K562 (cell line): ENCODE results near the gene TMEM128. TPM values are rescaled to one million over a fixed set of nuclear protein-coding genes. Genes with fewer than 3 reads are reported as not detected.

Source experiments
- ATAC-seq: fragments of 200-7000 bp; cut with Tn5 transposase; 3 replicates; pipeline ENCODE4 v1.9.1; 2020; ENCODE audit warnings: moderate library complexity
- BruUV-seq: library from RNA; stranded (reverse); fragments of 400-500 nt; replicated peaks from 2 replicates; lab custom pipeline; 2021; lab: Mats Ljungman, UMichigan
- CTCF ChIA-PET: fragments of 300-600 bp; formaldehyde crosslinking; extraction: SDS; loops from one replicate; lab custom pipeline; 2021; ENCODE audit warnings: low intra/inter-chr PET ratio; lab: Yijun Ruan, JAX
- POLR2A ChIA-PET: fragments of 300-600, 350-650 bp; sonication (Branson Sonifier 250); formaldehyde crosslinking; extraction: SDS; loops from one replicate; lab custom pipeline; 2021; ENCODE audit warnings: antibody characterized with exemption, inconsistent platforms; lab: Yijun Ruan, JAX
- DNase-seq, 4 experiments: peaks; one replicate each; pipeline versions ENCODE4 v3.0.0 to v3.0.0-alpha.2; 2011 to 2018; ENCODE audit warnings: low spot score in 3 of 4, mixed read lengths in 3 of 4; ENCODE audit errors: extremely low read depth in 1 of 4
- FAIRE-seq: peaks from 2 replicates; lab custom pipeline; 2011; peaks lifted over from hg19 to GRCh38; lab: Jason Lieb, UNC
- H2AFZ ChIP-seq: 2 replicates; pipeline ENCODE4 v1.6.0; 2011; ENCODE audit warnings: low read depth, low read length, control low read depth, inconsistent platforms
- H3K27ac ChIP-seq: fragments of 200-600 bp; 3 replicates; pipeline ENCODE4 v1.8.0; 2011; ENCODE audit warnings: low read depth, mild to moderate bottlenecking, control low read depth, inconsistent platforms, low read length, moderate library complexity, mixed read lengths; ENCODE audit errors: extremely low read depth
- H3K27me3 ChIP-seq, 2 experiments: fragments of 300-600 bp in 1 of 2; 2 replicates in 1 of 2; 3 replicates in 1 of 2; pipeline versions ENCODE4 v1.6.0 to v1.8.0; 2011; ENCODE audit warnings: inconsistent platforms in 2 of 2, low read length in 2 of 2, mild to moderate bottlenecking in 1 of 2, mixed read lengths in 1 of 2, moderate library complexity in 1 of 2; ENCODE audit not compliant: control insufficient read depth in 2 of 2, insufficient read depth in 2 of 2
- H3K36me3 ChIP-seq: fragments of 300-600 bp; 3 replicates; pipeline ENCODE4 v1.8.0; 2011; ENCODE audit warnings: mild to moderate bottlenecking, low read length, inconsistent platforms; ENCODE audit not compliant: control insufficient read depth, insufficient read depth
- H3K4me1 ChIP-seq, 2 experiments: fragments of 200-600 bp in 1 of 2; replicated peaks in 1 of 2; 2 replicates in 1 of 2; 3 replicates in 1 of 2; pipeline versions ENCODE4 v1.5.1 to v1.8.0; 2011; ENCODE audit warnings: inconsistent platforms in 2 of 2, low read length in 2 of 2, mild to moderate bottlenecking in 1 of 2, mixed read lengths in 1 of 2, moderate library complexity in 1 of 2; ENCODE audit not compliant: control insufficient read depth in 2 of 2, insufficient read depth in 2 of 2
- H3K4me2 ChIP-seq: 2 replicates; pipeline ENCODE4 v1.6.1; 2011; ENCODE audit warnings: low read length, control low read depth, inconsistent platforms, mixed read lengths; ENCODE audit not compliant: insufficient read depth
- H3K4me3 ChIP-seq: fragments of 200-600 bp; sonication (generic), shearing (Covaris generic); 2 replicates; pipeline ENCODE4 v1.5.1; 2016; ENCODE audit warnings: control low read depth, inconsistent platforms
- H3K79me2 ChIP-seq: fragments of 200-600 bp; 3 replicates; pipeline ENCODE4 v1.8.0; 2011; ENCODE audit warnings: low read length, inconsistent platforms; ENCODE audit not compliant: control insufficient read depth, insufficient read depth
- H3K9ac ChIP-seq, 2 experiments: 2 replicates each; pipeline versions ENCODE4 v1.6.0 to v1.6.1; 2011; ENCODE audit warnings: low read depth in 2 of 2, low read length in 2 of 2, control low read depth in 1 of 2, inconsistent platforms in 1 of 2, mild to moderate bottlenecking in 1 of 2, mixed read lengths in 1 of 2; ENCODE audit not compliant: insufficient read depth in 1 of 2
- H3K9me1 ChIP-seq: one replicate; pipeline ENCODE4 v1.6.0; 2011; ENCODE audit warnings: inconsistent platforms, mild to moderate bottlenecking, low read length, moderate library complexity; ENCODE audit not compliant: control insufficient read depth, insufficient read depth
- H3K9me3 ChIP-seq: replicated peaks from 2 replicates; pipeline ENCODE4 v1.5.1; 2011; ENCODE audit warnings: low read depth, low read length, inconsistent platforms; ENCODE audit not compliant: control insufficient read depth, insufficient read depth
- H4K20me1 ChIP-seq: replicated peaks from 2 replicates; pipeline ENCODE4 v1.6.1; 2011; ENCODE audit warnings: low read length, inconsistent platforms, mixed read lengths; ENCODE audit not compliant: control insufficient read depth, insufficient read depth
- ATF2 ChIP-seq: sonication (generic); formaldehyde crosslinking; IDR thresholded peaks from 2 replicates; pipeline ENCODE4 v1.8.1; 2022; ENCODE audit warnings: missing genetic modification reagents
- CBX2 ChIP-seq: fragments of 200-600 bp; sonication (generic); IDR thresholded peaks from one replicate; pipeline ENCODE4 v1.6.1; 2012; ENCODE audit warnings: mild to moderate bottlenecking, low read length, inconsistent platforms; ENCODE audit not compliant: insufficient read depth, poor library complexity, severe bottlenecking
- HES1 ChIP-seq: fragments of 450-650 bp; IDR thresholded peaks from 2 replicates; pipeline ENCODE4 v1.6.1; 2016; ENCODE audit warnings: low read depth, mild to moderate bottlenecking, moderate library complexity
- NR4A1 ChIP-seq, 2 experiments: fragments of 250-450 bp in 1 of 2; fragments of 450-650 bp in 1 of 2; sonication (Bioruptor Pico) in 1 of 2; IDR thresholded peaks; 2 replicates each; pipeline versions ENCODE4 v1.4.0 to v1.6.1; 2016 to 2020; ENCODE audit warnings: mild to moderate bottlenecking in 2 of 2, missing compliant biosample characterization in 1 of 2, missing genetic modification characterization in 1 of 2, moderate library complexity in 1 of 2
- PCBP2 ChIP-seq: fragments of 200-400 bp; formaldehyde crosslinking; IDR thresholded peaks from 2 replicates; pipeline ENCODE4 v1.6.1; 2018; ENCODE audit warnings: low read length, low read depth, mild to moderate bottlenecking, moderate library complexity; ENCODE audit not compliant: poor library complexity, severe bottlenecking
- PREB ChIP-seq: sonication (generic); formaldehyde crosslinking; IDR thresholded peaks from 2 replicates; pipeline ENCODE4 v1.8.1; 2023; ENCODE audit warnings: mild to moderate bottlenecking, missing genetic modification reagents
- TCFL5 ChIP-seq: fragments of 250-450 bp; sonication (Bioruptor Pico); conservative IDR thresholded peaks from 2 replicates; pipeline ENCODE4 v1.6.1; 2021; ENCODE audit warnings: mild to moderate bottlenecking, moderate library complexity, matching md5 sums
- ZC3H8 ChIP-seq: fragments of 450-650 bp; IDR thresholded peaks from 2 replicates; pipeline ENCODE4 v1.6.1; 2017
- ZNF282 ChIP-seq: sonication (generic); formaldehyde crosslinking; IDR thresholded peaks from 2 replicates; pipeline ENCODE4 v1.8.1; 2023; ENCODE audit warnings: missing genetic modification reagents
- WGBS: fragments of 100-300 bp; shearing (Covaris generic); methylation state at CpG from one replicate; pipeline ENCODE4 v1.1.6; 2016; ENCODE audit warnings: low coverage, mixed read lengths; ENCODE audit not compliant: insufficient coverage; ENCODE audit errors: missing lambda C conversion rate; 5-methylcytosine and 5-hydroxymethylcytosine counted together
- in situ Hi-C: fragments of 300-500 bp; cut with MboI; formaldehyde crosslinking; loops from 4 replicates; pipeline ENCODE4 v1.15.0; 2018; ENCODE audit warnings: inconsistent platforms, mixed read lengths
- intact Hi-C: fragments of 100-400 bp; cut with micrococcal nuclease; formaldehyde crosslinking; loops from 2 replicates; pipeline ENCODE4 v1.14.2; 2022
- polyA plus RNA-seq, 8 experiments: library from polyadenylated mRNA; depleted of rRNA in 4 of 8; stranded (reverse) in 5 of 8; unstranded in 3 of 8; fragments of >200 nt; fragmentation: Nextera tagmentation in 2 of 8; fragmentation: Illumina TruSeq in 1 of 8; extraction: Ambion mirVana in 2 of 8; extraction: Trizol in 1 of 8; gene quantifications; 2 replicates each; pipeline versions ENCODE4 v1.2.1 to v1.2.3, GENCODE V29; 2011 to 2014; ENCODE audit warnings: inconsistent platforms in 1 of 8, missing spikeins in 1 of 8
- total RNA-seq, 7 experiments: library from RNA; depleted of rRNA in 6 of 7; stranded (reverse); fragments of >200 nt in 6 of 7; fragmentation: Illumina TruSeq in 2 of 7; extraction: Trizol in 2 of 7; gene quantifications; 2 replicates each; pipeline versions ENCODE4 v1.2.1 to v1.2.3, GENCODE V29; 2011 to 2021; ENCODE audit warnings: low replicate concordance in 1 of 7

The TMEM128 gene
- total and polyA plus RNA-seq, 9 of the 15 experiments (the other 6 are each of a cell fraction or from before 2014, with no cell fraction given): 9.1 to 40.0 (median 14.3) TPM

- TF ChIP-seq ZNF282 (CRISPR knock-in tag): no peak
- no peak for TF ChIP-seq ATF2 (CRISPR knock-in tag)
- H3K9ac ChIP-seq: no peak overlapping the region
- ATAC-seq (no peak), DNase-seq (no peak), FAIRE-seq (no peak)
- H3K4me2 ChIP-seq: no peak overlapping the region
- H3K27ac ChIP-seq: no peak overlapping the region
- in situ Hi-C loops: no loop called here
- WGBS: 0% methylated on average over 10 of the region's 10 CpGs
- no peak overlapping the region for H2AFZ ChIP-seq
- POLR2A ChIA-PET: interaction anchor here (0.8 kb wide), 1 partner anchor 151 kb away, joined by 3 read pairs; no protein-coding TSS in a partner anchor
- H3K4me3 ChIP-seq: no peak overlapping the region
- no peaks in the 10 kb centered on the region for H3K36me3 ChIP-seq
- H3K9me1 ChIP-seq: no peaks in the 10 kb centered on the region
- CTCF ChIA-PET: no interaction called here
- no peaks in the 10 kb centered on the region; a peak in 1 of 5 replicates for H3K4me1 ChIP-seq
- H4K20me1 ChIP-seq: no peaks in the 10 kb centered on the region
- H3K79me2 ChIP-seq: no peaks in the 10 kb centered on the region
- H3K27me3 ChIP-seq: peaks cover 2 to 23% of the 10 kb centered on the region in 2 experiments; a peak in 2 of 5 replicates
- no TSS peak for BruUV-seq
- H3K9me3 ChIP-seq: no peaks in the 10 kb centered on the region
- intact Hi-C loops: no loop called here
Measured at GRCh38 chr4:4203688-4204400, 44.2 kb downstream of the TMEM128 start.

- no peak for ATAC-seq
- no peak for FAIRE-seq
- Histone ChIP-seq H4K20me1 (no peaks in the 10 kb centered on the region), H3K27ac (no peak overlapping the region), H3K4me2 (no peak overlapping the region), H3K79me2 (no peaks in the 10 kb centered on the region), H3K36me3 (no peaks in the 10 kb centered on the region), H3K4me3 (no peak overlapping the region), H3K9ac (no peak overlapping the region), H3K9me3 (no peaks in the 10 kb centered on the region), H3K4me1 (no peaks in the 10 kb centered on the region; a peak in 1 of 5 replicates), H3K27me3 (peaks cover 7 to 29% of the 10 kb centered on the region in 2 experiments; a peak in 4 of 5 replicates), H3K9me1 (no peaks in the 10 kb centered on the region), H2AFZ (no peak overlapping the region)
- no TSS peak for BruUV-seq
- TF ChIP-seq PCBP2: no peak
- no peak for TF ChIP-seq PREB (CRISPR knock-in tag)
- no peak for TF ChIP-seq ZC3H8
- no peak for TF ChIP-seq CBX2
- no peak for TF ChIP-seq NR4A1 (CRISPR knock-in tag; IDR thresholded peaks at IDR 0.05)
- no peak for TF ChIP-seq NR4A1 (tag; IDR thresholded peaks at IDR 0.05)
- no peak for TF ChIP-seq TCFL5 (CRISPR knock-in tag)
- TF ChIP-seq HES1: no peak
- intact Hi-C loops (no loop called here), in situ Hi-C loops (no loop called here)
- DNase-seq: no peak
- ChIA-PET POLR2A (no interaction called here), CTCF (no interaction called here)
- WGBS: 3% methylated on average over 4 of the region's 4 CpGs
Measured at GRCh38 chr4:4202510-4202909, 45.5 kb downstream of the TMEM128 start.
